G401.6 (cell line): ENCODE data around the gene ITGB4.

Source experiments
- FAIRE-seq: peaks from 2 replicates; lab custom pipeline; 2012; peaks lifted over from hg19 to GRCh38; lab: Jason Lieb, UNC

The ITGB4 gene

DNA sequence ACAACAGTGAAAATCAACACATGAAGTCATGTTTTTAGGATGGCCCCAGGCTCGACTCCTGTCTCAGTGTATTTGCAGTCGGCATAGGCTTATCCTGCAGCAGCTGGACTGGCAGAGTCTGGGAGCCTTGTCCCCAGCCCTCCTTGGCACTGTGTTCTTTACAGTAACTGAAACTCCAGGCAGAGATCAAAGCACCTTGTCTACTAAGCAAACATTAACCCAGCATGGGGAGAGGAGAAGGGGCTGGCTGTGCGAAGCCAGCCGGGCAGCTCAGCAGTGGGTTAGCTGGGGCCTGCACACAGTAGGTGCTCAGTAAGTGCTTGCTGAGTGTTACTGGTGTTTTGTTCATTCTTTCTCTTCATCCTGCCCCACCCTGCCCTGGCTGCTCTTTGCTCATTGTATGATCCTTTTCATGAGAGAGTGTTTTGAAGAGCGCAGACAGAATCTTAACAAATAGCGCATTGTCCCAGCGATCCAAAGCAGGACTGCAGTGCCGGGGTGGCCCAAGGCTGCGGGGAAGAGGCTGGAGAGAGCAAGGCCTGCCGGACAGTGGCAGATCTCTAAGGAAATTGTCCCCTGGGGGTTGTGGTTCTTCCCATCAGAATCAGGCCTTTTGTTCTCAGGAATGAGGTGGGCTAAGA is 23.5 kb upstream of the ITGB4 start:
- no peak for FAIRE-seq

DNA sequence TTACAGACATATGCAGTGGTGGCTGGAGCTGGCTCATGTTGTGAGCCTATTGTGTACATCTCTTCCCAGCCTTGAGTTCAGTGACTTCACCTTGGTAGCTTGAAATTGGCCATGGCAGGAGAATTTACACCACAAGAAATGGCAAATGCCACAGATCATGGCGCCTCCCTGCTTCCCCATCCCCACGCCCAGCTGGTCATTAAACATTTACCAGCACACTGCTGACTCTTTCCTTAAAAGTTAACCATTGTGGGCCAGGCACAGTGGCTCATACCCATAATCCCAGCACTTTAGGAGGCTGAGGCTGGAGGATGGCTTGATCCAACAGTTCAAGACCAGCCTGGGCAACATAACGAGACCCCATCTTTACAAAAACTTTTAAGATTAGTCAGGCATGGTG is 22.6 kb upstream of the ITGB4 start:
- no peak for FAIRE-seq

DNA sequence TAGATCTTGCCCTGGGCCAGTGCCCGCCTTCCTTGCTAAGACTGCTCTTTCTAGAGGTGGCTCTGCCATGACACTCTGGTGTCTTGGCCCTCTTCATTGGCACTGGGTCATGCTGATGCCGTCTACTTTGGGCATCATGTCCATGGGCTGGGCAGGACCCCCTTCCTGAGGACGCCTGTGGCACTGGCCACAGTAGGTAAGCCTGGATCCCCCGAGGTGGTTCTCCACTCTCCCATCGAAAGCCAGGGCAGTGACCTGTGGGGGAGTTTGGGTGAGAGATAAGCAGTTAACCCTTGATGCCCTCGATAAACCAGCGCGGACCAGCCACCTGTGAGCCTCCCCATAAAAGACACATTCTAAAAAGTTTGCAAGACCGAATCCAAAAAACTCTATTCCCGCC is 20.0 kb upstream of the ITGB4 start:
- no peak for FAIRE-seq

DNA sequence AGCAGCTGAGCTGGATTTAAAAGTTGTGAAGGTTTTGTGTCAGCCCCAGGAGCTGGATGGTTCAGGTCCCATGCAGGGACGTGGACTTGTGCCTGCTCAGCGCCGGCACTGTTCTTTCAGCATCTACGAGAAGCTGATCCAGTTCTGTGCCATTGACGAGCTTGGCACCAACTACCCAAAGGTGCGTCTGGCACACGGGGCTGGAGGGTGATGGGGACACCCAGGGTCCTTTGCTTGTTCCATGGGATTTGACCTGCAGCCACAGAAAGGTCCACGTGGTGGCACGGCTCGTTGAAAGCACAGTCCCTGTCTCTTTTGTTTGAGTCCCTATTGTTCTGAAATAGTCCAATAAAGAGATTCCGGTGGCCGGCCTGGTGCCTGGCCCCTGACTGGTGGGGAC is 18.1 kb upstream of the ITGB4 start:
- FAIRE-seq: no peak

DNA sequence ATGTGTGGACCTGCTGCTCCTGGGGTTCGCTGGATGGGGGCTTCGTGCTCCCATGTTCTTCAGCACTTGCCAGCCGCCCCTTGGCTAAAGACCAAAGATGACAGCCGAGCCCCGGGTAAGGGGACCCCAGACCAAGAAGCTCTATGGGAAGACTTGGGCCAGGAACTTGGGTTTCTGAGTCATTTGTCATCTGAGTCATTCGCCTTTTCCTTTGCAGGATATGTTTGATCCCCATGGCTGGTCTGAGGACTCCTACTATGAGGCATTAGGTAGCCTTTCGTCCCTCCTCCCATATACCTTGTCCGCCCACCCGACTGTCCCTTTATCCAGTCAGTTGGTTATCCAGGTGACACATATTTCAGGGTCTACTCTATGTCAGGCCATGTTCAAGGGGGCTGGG is 17.7 kb upstream of the ITGB4 start:
- no peak for FAIRE-seq

DNA sequence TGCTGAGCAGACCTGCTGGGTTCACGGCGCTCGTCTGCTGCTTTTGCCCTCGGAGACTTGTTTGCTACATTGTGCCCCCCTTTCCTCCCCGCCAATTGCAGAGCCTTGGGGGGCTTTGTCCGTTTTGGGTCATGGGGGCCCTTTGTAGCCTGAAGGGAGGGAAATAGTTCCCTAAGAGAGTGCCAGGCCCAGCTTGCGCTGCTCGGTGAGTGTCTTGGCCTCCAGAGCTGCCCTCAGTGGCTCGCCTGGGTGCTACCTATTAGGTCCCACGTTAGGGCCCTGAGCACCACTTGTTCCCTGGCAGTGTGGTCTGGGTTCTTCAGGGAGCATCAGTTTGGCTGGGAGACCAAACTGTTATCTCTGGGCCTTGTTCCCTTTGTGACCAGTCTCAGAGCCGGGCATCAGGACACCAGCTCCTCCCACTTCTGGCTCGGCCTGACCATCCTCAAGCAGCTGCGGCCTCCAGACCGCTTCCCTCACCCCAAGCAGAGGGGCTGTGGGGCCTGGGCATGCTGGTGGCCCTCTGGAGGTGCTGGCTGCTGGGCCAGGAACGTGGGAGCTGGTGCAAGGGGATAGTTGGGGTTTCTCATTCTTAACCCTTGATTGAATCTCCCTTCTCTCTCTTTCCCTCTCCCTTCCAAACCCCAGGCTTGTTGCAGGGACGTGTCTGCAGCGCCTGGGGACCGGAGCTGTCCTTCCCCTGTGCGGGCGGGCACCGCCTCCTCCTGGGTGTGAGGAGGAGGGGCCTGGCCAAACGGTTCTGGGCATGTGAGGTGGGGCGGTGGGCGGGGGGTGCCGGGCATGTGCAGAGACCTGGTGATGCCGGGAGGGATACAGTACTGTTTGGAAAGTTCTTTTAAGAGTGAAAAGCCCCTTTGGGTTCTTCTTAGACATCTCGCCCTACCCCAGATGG is 16.0 kb upstream of the ITGB4 start:
- no peak for FAIRE-seq

DNA sequence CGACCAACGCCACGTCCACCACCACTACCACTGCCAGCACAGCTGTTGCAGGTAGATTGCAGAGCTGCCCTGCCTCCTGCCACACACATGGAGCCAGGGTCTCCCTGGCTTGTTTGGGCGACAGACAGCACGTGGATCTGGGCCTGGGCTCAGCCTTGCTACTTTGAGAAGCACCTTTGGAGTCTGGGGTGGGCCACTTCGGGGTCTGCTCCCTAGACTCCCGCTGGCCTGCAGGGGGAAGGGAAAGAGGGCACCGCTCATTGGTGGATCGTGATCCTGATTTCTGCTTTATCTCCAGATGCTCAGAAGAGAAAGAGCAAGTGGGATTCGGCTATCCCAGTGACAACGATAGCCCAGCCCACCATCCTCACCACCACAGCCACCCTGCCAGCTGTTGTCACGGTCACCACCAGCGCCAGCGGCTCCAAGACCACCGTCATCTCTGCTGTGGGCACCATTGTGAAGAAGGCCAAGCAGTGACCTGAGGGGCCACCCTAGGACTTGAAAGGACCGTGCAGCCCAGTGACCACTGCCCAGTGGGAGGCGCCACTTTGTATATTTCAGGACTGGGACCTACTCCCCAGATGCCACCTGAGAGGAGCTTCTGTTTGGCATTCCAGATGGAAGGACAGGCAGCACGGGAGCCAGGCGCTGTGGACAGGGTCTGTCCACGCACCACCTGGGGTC is 15.1 kb upstream of the ITGB4 start:
- no peak for FAIRE-seq

DNA sequence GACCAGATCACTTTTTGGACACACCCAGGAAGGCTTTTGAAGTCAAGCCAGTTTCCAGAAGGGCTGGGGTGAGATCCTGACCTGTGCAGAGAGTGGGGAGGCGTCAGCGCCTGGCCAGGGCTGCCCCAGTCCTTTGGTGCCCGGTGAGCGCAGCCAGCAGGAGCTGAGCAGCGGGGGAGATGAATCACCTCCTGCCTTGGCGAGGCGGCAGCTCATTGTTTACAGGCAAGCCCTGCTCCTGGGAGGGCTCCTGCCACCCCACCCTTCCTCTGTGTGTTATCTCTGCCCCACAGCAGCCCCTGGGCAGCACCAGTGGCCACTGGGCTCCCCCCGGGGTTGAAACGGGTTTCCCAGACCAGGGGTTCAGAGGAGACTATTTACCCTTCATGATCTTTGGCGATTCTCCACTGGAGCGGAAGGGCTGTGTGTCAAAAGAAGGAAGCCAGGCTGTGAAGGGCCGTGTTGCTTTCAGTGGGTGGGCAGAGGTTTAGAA is 14.1 kb upstream of the ITGB4 start:
- FAIRE-seq: no peak

DNA sequence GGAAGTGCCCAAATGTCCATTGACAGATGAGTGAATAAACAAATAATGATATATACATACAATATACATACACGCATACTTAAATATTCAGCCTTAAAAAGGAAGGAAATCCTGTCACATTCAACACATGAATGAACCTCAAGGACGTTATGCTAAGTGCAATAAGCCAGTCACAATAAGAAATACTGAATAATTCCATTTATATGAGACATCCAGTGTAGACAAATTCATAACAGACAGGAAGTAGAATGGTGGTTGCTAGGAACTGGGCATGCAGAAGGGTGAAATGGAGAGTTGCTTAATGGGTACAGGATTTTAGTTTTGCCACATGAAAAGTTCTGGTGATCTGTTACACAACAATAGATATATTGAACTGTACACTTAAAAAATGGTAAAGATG is 8.8 kb upstream of the ITGB4 start:
- no peak for FAIRE-seq

DNA sequence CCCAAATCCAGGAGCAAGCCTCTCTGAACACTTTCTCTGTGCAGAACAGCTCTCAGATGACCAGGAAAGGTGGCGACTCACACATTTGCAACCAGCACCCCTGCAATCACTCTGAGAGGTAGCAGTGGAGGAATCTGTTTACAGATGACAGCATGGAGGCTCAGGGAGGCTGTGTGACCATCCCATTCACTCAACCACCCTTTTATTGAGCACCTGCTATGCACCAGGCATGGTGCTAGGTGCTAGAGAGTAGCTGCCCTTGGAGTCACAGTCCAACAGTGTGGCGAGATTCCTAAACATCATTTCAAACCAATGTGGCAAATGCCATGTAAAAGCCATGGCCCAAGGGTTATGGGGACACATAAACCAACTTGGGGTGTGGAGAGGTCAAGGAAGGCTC is 1.5 kb upstream of the ITGB4 start:
- no peak for FAIRE-seq

DNA sequence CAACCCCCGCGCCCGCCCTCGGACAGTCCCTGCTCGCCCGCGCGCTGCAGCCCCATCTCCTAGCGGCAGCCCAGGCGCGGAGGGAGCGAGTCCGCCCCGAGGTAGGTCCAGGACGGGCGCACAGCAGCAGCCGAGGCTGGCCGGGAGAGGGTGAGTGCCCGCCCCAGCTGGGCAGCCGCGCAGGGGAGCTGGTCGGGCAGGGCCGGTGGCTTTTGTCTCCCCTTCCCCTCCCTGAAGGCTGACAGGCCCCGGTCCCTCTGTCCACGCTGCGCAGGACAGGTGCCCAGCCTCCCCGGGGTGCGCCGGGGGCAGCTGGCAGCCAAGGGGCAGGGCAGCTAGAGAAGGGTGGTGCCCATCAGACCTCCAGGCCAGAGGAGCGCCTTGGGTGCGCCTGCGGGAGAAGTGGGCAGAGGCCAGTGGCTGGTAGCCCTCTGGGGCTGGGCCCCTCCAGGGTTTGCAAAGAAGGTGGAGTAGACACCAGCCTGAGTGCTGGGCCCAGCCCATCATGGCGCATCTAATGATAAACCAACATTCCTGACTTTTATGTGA is 278 bp downstream of the ITGB4 start:
- no peak for FAIRE-seq

DNA sequence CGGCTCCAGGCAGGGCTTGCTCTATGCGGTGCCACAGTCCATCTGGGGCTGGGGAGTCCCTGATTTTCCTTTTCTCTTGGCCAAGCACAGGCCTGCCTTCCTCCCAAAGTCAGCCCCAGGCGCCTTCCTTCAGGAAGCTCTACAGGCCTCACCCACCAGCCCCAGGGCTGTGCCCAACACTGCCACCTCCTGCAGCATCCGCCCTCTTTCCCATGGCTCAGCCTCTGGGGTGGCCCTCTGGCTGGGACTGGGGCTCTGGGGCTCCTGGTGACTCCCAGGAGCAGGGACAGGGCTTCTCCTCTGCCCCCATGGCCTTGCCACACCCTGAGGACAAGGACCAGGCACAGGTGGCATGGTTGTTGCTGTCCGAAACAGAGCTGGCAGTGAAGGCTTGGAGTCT is 817 bp downstream of the ITGB4 start:
- FAIRE-seq: no peak

DNA sequence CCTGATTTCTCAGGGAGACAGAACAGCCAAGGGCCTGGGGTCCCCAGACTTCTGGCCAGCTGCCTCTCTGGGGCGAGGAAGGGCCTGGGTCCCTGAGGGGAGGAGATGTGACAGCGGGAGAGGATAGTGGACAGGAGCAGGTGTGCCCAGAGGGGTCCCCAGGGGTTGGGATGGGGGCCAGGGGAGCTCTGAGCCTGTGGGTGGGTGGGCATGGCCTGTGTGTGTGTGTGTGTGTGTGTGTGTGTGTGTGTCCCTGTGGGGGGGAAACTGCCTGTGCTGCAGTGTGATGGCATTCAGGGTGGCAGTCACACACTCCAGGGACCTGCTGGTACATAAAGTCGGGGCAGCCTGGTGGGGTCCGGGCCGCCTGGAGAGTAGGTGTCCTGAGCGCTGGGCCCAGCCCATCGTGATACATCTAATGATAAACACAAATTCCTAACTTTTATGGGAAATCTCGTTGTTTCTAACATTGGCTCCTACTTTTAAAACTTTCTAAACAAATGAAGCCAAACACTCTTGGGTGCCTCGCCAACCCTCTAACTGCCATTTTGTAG is 1.4 kb downstream of the ITGB4 start:
- FAIRE-seq: no peak

DNA sequence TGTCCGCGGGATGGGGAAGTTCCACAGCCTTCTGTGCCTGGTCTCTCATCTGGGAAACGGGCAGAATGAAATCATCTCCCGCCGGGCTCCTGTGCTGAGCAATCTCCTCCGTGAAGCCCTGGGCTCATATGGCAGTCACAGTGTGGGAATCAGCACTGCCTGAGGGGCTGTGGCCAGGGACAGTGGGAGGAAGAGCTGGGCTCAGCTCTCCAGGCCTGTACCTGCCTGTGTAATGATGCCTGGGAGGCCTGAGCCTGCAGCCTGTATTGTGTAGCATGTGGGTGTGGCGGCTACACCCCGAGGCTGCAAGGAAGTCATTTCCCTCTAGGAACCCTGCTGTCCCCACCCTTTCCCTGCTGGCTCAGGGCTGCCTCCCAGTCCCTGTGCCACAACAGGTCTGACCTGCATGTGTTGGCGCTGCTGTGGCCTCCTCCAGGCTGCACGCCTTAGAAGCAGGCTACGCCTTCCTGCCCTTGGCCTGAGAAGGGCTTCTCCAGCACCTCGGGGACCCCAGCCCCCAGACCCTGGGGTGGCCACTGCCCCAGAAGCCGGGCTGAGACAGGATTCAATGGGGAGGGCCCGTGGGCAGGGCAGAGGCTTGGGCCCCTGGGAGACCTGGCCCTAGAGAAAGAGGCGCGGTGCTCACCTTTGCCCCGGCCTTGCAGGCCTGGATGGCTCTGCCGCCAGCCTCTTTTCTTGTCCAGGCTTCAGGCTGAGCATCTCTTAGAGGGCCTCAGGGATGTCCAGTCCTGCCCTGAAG is 2.1 kb downstream of the ITGB4 start:
- no peak for FAIRE-seq

DNA sequence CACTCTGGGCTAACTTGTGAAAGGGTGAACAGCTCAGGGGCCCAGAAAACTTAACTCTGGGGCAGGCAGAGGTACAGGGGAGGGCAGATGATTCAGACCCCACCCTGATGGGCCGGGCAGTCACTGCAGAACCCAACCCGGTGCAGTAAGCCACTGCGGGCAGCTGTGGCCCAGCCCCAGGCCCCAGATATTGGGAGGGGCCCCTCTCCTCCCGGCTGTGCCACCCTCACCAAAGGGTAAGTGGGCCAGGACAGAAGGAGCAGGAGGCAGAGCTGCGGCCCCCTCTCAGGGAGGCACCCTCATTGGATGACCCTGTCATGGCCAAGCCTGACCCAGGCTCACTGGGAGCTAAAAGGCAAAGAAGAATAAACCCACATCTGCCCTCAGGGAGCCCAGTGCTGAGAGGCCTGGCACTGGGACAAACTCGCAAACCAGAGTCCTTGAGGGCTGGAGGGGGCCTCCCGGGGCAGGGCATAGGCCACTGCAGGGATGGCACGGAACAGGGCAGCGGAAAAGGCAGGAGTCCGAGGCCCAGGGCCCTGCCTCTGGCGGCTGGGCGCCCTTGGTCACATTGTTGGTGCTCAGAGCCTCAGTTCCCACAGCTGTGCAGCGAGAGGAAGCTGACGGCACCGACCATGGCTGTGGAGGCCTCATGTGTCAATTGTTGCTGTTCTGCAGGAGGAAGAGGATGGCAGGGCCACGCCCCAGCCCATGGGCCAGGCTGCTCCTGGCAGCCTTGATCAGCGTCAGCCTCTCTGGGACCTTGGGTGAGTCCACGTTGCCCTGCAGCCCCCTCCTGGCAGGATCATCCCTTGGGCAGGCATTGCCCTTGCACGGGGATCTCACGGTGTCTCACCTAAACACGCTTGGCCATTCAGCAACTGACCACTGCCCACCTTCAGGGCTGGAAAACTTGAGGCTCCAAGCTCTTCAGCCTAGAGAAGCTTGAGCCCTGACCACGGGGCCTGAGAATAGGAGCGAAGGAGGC is 3.1 kb downstream of the ITGB4 start:
- no peak for FAIRE-seq

DNA sequence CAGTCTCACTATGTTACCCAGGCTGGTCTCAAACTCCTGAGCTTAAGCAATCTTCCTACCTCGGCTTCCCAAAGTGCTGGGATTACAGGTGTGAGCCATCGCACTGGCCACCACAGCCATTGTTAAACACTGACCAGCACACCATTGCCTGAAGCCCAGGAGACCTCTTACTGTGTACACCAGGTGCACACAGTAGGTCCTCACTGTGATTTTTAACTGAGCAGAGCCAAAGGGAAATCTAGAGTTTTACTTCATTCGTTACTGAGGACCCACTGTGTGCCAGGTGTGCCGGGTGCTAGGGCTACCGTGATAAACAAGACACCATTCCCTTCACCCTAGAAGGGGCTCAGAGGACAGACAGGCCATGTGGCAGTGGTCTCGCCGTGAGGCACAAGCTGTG is 4.2 kb downstream of the ITGB4 start:
- no peak for FAIRE-seq

DNA sequence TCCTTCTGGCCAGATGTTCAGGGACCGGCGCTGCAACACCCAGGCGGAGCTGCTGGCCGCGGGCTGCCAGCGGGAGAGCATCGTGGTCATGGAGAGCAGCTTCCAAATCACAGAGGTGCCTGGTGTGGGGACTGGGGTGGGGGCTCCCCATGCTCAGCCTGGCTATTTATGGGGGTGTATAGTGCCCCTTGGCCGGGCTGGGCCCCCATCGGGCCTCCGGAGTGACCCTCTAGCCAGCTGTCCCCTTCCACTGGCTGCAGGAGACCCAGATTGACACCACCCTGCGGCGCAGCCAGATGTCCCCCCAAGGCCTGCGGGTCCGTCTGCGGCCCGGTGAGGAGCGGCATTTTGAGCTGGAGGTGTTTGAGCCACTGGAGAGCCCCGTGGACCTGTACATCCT is 6.1 kb downstream of the ITGB4 start:
- FAIRE-seq: no peak

DNA sequence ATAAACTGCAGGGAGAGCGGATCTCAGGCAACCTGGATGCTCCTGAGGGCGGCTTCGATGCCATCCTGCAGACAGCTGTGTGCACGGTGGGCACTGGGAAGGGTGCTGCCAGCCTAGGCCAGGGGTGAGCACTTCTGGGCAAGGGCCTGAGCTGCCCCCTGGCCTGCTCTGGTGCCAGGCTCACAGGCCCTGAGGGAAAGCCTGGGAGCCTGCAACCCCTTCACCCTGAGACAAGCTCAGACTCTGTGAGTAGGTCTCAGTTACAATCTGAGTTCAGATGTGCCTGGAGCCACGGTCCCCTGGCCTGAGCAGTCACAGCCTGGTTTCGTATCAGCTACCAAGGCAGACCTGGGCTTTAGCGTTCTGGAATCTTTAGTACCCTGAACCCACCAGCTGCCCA is 8.1 kb downstream of the ITGB4 start:
- FAIRE-seq: no peak

DNA sequence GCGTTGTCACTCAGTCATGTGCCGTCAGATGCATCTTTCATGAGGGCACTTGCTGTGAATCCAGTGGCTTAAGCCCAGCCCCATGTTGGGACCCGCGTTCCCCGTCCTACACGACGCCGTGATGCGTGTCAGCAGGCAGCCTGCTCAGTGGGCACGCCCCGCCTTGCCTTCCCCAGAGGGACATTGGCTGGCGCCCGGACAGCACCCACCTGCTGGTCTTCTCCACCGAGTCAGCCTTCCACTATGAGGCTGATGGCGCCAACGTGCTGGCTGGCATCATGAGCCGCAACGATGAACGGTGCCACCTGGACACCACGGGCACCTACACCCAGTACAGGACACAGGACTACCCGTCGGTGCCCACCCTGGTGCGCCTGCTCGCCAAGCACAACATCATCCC is 8.8 kb downstream of the ITGB4 start:
- no peak for FAIRE-seq

DNA sequence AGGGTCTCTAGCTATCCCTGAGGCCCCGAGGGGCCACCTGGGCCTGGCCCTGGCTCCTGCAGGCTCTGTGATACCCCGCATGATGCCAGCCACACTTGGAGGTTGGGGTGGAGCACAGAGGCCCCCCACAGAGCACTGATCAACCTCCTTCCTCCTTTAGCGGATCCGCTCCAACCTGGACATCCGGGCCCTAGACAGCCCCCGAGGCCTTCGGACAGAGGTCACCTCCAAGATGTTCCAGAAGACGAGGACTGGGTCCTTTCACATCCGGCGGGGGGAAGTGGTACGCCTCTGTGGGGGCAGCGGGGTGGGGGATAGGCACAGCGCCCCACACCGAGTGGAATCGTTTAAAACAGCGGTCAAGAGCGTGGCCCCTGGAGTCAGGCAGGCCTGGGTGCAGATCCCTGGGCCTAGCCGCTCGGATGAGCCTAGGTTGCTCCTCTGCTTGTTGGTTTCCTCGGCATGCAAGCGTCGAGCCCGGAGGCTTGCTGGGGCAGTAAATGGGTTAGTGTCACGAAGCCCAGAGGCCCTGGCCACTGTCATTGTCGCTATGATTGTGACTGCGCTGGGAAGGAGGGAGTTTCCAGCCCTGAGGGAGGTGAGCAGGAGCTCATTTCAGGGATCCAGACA is 9.9 kb downstream of the ITGB4 start:
- no peak for FAIRE-seq
